ENCODE results near the gene NUMB. TPM values are rescaled to one million over a fixed set of nuclear protein-coding genes. Genes with fewer than 3 reads are reported as not detected.
A peak's percentile ranks its signal among the peaks of the same experiment; 100 is the strongest.

Gene NUMB
- total RNA-seq, 1 experiment from 2014 or later = 75.2 TPM

DNA sequence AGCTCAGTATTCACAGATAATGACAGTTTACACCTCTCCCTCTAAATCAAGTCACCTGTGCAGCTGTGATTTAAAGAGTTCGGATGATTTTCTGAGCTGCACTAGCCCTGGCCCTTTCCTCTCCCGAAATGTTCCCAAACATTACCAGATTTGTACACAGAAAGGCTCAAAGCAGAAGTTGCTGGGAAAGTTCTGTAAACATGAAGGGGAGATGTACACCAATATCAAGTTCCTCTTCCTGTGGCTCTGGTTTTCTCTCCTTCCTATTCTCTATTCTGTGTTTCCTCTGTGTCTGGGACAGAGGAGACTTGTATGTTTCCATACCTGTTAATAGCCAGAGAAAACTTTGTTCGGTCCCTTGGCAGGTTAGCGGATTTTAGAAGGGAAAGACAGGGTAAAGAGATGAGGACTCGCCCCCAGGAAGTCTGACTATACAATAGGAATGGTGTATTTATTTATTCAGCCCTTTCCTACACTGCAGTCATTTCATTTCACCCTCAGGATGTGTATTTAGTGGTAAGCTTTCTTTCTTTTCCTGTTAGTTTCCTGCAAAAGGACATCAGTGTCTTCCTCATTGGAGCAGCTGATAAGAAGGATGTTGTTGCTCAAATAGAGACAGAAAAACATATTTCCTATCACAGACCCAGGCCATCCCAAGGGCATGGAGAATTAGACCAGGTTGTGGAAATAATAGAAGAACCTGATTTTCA lies 7.6 kb upstream of the NUMB start:
- Mint-ChIP-seq H3K9me3 (ENCODE audit: low read depth, unreplicated experiment) (no peaks in the 10 kb centered on the region), H3K27ac (ENCODE audit: unreplicated experiment) (no peak overlapping the region), H3K4me3 (ENCODE audit: low read depth, unreplicated experiment) (no peak overlapping the region), H3K27me3 (ENCODE audit: unreplicated experiment) (no peaks in the 10 kb centered on the region), H3K4me1 (ENCODE audit: low read depth, unreplicated experiment) (peaks cover 37% of the 10 kb centered on the region), H3K36me3 (ENCODE audit: insufficient read depth, unreplicated experiment) (peaks cover 5% of the 10 kb centered on the region)
- CTCF ChIA-PET = interaction anchor here (0.5 kb wide), 1 partner anchor 81 kb away, joined by 3 read pairs; no protein-coding TSS in a partner anchor
- TF ChIP-seq, protein P1, sequence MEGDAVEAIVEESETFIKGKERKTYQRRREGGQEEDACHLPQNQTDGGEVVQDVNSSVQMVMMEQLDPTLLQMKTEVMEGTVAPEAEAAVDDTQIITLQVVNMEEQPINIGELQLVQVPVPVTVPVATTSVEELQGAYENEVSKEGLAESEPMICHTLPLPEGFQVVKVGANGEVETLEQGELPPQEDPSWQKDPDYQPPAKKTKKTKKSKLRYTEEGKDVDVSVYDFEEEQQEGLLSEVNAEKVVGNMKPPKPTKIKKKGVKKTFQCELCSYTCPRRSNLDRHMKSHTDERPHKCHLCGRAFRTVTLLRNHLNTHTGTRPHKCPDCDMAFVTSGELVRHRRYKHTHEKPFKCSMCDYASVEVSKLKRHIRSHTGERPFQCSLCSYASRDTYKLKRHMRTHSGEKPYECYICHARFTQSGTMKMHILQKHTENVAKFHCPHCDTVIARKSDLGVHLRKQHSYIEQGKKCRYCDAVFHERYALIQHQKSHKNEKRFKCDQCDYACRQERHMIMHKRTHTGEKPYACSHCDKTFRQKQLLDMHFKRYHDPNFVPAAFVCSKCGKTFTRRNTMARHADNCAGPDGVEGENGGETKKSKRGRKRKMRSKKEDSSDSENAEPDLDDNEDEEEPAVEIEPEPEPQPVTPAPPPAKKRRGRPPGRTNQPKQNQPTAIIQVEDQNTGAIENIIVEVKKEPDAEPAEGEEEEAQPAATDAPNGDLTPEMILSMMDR (IDR thresholded peaks at IDR 0.05; ENCODE audit: unreplicated experiment) = no peak
- BruUV-seq (replicated peaks) = no TSS peak
- intact Hi-C loops (cut with micrococcal nuclease; ENCODE audit: unreplicated experiment) = no loop called here
- no peak for DNase-seq

DNA sequence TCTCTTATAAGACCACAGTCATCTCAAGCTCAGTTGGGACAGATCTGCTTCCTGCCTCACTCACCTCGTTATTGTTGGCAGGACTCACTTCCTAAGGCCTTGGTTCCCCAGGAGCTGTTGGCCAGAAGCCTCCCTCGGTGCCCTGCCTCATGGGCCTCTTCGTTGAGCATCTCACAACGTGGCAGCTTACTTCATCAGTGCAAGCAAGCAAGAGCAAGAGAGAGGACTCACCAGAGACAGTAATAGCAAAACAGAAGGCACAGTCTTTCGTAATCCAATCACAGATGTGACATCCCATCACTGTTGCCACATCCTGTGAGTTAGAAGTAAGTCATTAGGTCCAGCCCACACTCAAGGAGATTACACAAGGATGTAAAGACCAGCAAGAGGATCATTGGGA lies 5.1 kb upstream of the NUMB start:
- no peak overlapping the region for H3K4me3 Mint-ChIP-seq (ENCODE audit: low read depth, unreplicated experiment)
- H3K9me3 Mint-ChIP-seq (ENCODE audit: low read depth, unreplicated experiment) = no peaks in the 10 kb centered on the region
- CTCF ChIA-PET = interaction anchor here (0.5 to 2.3 kb wide), 4 partner anchors 9 to 217 kb away, joined by 4 to 9 read pairs (median 6); no protein-coding TSS in a partner anchor
- intact Hi-C loops (cut with micrococcal nuclease; ENCODE audit: unreplicated experiment) = no loop called here
- BruUV-seq (replicated peaks) = no TSS peak
- H3K27me3 Mint-ChIP-seq (ENCODE audit: unreplicated experiment) = no peaks in the 10 kb centered on the region
- no peak overlapping the region for H3K27ac Mint-ChIP-seq (ENCODE audit: unreplicated experiment)
- peaks cover 55% of the 10 kb centered on the region for H3K4me1 Mint-ChIP-seq (ENCODE audit: low read depth, unreplicated experiment)
- TF ChIP-seq, protein P1 (IDR thresholded peaks at IDR 0.05; ENCODE audit: unreplicated experiment) = no peak
- peaks cover 10% of the 10 kb centered on the region for H3K36me3 Mint-ChIP-seq (ENCODE audit: insufficient read depth, unreplicated experiment)
- DNase-seq = no peak

DNA sequence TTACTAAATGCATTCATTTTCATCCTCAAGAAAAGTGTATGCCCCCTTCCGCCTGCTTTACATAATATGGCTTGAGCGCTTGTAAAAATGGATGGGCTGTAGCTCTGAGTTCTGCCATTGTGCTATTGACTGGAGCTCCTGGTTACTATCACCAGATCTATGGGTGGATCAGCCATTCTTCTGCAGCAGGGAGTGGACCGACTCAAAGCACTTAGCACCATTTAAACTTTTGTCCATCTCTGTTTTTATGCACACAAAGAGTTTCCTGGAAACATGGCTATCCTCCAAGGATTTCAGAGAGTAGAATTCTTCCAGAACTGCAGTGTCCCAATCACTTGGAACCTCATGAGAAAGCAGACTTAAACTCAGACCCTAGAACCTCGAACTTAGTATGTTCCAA lies 4.5 kb upstream of the NUMB start:
- CTCF ChIA-PET = interaction anchor here (1.5 to 2.3 kb wide), 2 partner anchors 9 to 168 kb away, joined by 7 to 9 read pairs; no protein-coding TSS in a partner anchor
- BruUV-seq (replicated peaks) = no TSS peak
- Mint-ChIP-seq H3K27me3 (ENCODE audit: unreplicated experiment) (no peaks in the 10 kb centered on the region), H3K27ac (ENCODE audit: unreplicated experiment) (peak overlapping the region; percentile 67), H3K4me1 (ENCODE audit: low read depth, unreplicated experiment) (peaks cover 55% of the 10 kb centered on the region), H3K36me3 (ENCODE audit: insufficient read depth, unreplicated experiment) (peaks cover 16% of the 10 kb centered on the region), H3K4me3 (ENCODE audit: low read depth, unreplicated experiment) (peak overlapping the region; percentile 58), H3K9me3 (ENCODE audit: low read depth, unreplicated experiment) (no peaks in the 10 kb centered on the region)
- TF ChIP-seq, protein P1 (IDR thresholded peaks at IDR 0.05; ENCODE audit: unreplicated experiment) = no peak
- DNase-seq = no peak
- intact Hi-C loops (cut with micrococcal nuclease; ENCODE audit: unreplicated experiment) = no loop called here

DNA sequence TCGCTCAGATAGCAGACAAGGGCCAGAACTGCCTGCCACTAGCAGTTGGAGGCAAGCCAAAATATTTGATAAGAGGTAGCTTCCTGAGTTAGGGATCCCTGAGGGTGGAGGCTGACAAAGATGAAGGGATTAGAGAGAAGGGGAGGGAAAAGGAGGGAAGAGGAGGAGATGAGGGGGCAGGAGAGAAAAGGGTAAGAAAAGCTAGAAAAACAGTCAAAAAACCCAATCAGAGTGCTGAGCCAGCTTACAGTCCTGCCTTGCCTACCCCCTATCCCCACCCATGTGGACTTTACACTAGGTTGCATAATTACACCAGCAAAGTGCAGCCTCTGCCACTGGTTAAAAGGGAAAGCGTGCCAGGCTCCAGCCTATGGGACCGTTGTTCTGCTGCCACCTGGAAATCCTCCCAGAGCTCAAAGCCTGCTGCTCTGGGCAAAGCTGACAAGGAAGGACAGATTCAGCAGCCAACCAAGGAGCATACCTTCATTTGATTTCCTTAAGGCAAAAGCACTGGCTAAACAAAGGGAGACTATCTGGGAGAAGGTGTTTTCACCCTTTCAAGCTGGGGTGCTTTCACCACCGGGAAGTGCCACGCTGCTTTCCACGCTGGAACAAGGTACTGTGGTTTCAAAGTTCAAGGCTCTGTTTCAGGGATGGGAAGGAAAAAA lies 3.8 kb upstream of the NUMB start:
- peak; percentile 80 for DNase-seq
- CTCF ChIA-PET = interaction anchor here (0.5 to 2.3 kb wide), 5 partner anchors 10 to 1705 kb away, joined by 3 to 9 read pairs (median 7); no protein-coding TSS in a partner anchor
- BruUV-seq (replicated peaks) = no TSS peak

More for the DNA sequence above, 3.8 kb upstream of the NUMB start:
- Mint-ChIP-seq H3K4me1 (ENCODE audit: low read depth, unreplicated experiment) (peaks cover 55% of the 10 kb centered on the region), H3K27me3 (ENCODE audit: unreplicated experiment) (no peaks in the 10 kb centered on the region), H3K27ac (ENCODE audit: unreplicated experiment) (peak overlapping the region; percentile 67), H3K4me3 (ENCODE audit: low read depth, unreplicated experiment) (peak overlapping the region; percentile 58), H3K36me3 (ENCODE audit: insufficient read depth, unreplicated experiment) (peaks cover 23% of the 10 kb centered on the region), H3K9me3 (ENCODE audit: low read depth, unreplicated experiment) (no peaks in the 10 kb centered on the region)
- TF ChIP-seq, protein P1 (IDR thresholded peaks at IDR 0.05; ENCODE audit: unreplicated experiment) = no peak
- intact Hi-C loops (cut with micrococcal nuclease; ENCODE audit: unreplicated experiment) = no loop called here

All from Calu3 (cell line).